ENCODE results near the gene PRDM11. TPM values are rescaled to one million over a fixed set of nuclear protein-coding genes. Genes with fewer than 3 reads are reported as not detected.

PRDM11 gene
- total and polyA plus RNA-seq, 2 of the 8 experiments (the other 6 are each of a cell fraction or from before 2014, with no cell fraction given) = 3.6 to 11.7 TPM

GRCh38 chr11:45269678-45270077 lies 123.2 kb downstream of the PRDM11 start (continued):
- no peak for TF ChIP-seq CHD7 (IDR thresholded peaks at IDR 0.05; ENCODE audit: insufficient replicate concordance, low read length)

Measured in H1 (cell line).